KMS-11 (cell line): ENCODE measurements around the gene CNOT2.

Experiments
- H2AFZ ChIP-seq: fragments of 200-600 bp; sonication (generic); 2 replicates; pipeline ENCODE4 v1.6.1; 2016; ENCODE audit warnings: antibody characterized with exemption, mixed run types, low read depth
- H3K27ac ChIP-seq: fragments of 200-600 bp; sonication (generic); 2 replicates; pipeline ENCODE4 v1.6.1; 2016; ENCODE audit warnings: mild to moderate bottlenecking, mixed run types
- H3K27me3 ChIP-seq: fragments of 200-600 bp; sonication (generic); 2 replicates; pipeline ENCODE4 v1.6.1; 2017; ENCODE audit warnings: mild to moderate bottlenecking, low read depth, mixed run types, moderate library complexity; ENCODE audit not compliant: insufficient read depth
- H3K36me3 ChIP-seq: fragments of 200-600 bp; sonication (generic); 2 replicates; pipeline ENCODE4 v1.6.1; 2017; ENCODE audit warnings: mild to moderate bottlenecking, mixed run types; ENCODE audit not compliant: insufficient read depth
- H3K4me1 ChIP-seq: fragments of 200-600 bp; sonication (generic); 2 replicates; pipeline ENCODE4 v1.6.1; 2016; ENCODE audit warnings: mild to moderate bottlenecking, low read depth, mixed run types; ENCODE audit not compliant: poor library complexity, severe bottlenecking
- H3K4me2 ChIP-seq: fragments of 200-600 bp; sonication (generic); 2 replicates; pipeline ENCODE4 v1.7.0; 2016; ENCODE audit warnings: mild to moderate bottlenecking, mixed run types
- H3K4me3 ChIP-seq: fragments of 200-600 bp; sonication (generic); IDR thresholded peaks from 2 replicates; pipeline ENCODE4 v1.6.1; 2017; ENCODE audit warnings: low read depth, low read length, mixed read lengths; ENCODE audit not compliant: insufficient read depth
- H3K79me2 ChIP-seq: fragments of 200-600 bp; sonication (generic); 2 replicates; pipeline ENCODE4 v1.6.1; 2016; ENCODE audit warnings: low read depth, mixed run types; ENCODE audit not compliant: insufficient read depth
- H3K9ac ChIP-seq: fragments of 200-600 bp; sonication (generic); 2 replicates; pipeline ENCODE4 v1.6.1; 2016; ENCODE audit warnings: mild to moderate bottlenecking, mixed run types
- H4K20me1 ChIP-seq: fragments of 200-600 bp; sonication (generic); 2 replicates; pipeline ENCODE4 v1.6.1; 2016; ENCODE audit warnings: mild to moderate bottlenecking, mixed run types; ENCODE audit not compliant: insufficient read depth
- TF ChIP-seq, protein P1 (sequence below): fragments of 200-600 bp; sonication (generic); conservative IDR thresholded peaks from 2 replicates; pipeline ENCODE4 v1.6.1; 2017; ENCODE audit warnings: low read depth, mild to moderate bottlenecking, antibody characterized with exemption, low read length, moderate library complexity, mixed read lengths

CNOT2 gene

DNA sequence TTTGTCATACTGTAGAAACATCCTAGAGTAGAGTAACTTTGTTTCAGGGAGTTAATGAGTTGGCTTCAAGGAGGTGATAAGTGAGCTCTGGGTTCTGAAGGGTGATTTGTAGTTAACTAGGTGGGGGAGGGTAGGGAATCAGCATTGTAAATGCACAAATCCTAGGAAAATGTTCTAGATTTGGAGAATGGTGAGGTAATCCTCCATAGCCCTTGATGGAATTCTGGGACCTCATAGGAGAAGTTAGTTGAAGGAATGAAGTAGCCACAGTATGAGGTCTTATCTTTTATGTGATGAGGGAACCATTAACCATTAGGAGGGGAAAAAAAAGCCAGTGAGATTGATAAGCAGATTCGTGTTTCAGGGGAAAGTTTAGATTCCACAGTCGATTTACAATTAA, 8.0 kb downstream of the CNOT2 start:
- no peak overlapping the region for H3K4me3 ChIP-seq
- H2AFZ ChIP-seq = no peak overlapping the region
- TF ChIP-seq, protein P1, sequence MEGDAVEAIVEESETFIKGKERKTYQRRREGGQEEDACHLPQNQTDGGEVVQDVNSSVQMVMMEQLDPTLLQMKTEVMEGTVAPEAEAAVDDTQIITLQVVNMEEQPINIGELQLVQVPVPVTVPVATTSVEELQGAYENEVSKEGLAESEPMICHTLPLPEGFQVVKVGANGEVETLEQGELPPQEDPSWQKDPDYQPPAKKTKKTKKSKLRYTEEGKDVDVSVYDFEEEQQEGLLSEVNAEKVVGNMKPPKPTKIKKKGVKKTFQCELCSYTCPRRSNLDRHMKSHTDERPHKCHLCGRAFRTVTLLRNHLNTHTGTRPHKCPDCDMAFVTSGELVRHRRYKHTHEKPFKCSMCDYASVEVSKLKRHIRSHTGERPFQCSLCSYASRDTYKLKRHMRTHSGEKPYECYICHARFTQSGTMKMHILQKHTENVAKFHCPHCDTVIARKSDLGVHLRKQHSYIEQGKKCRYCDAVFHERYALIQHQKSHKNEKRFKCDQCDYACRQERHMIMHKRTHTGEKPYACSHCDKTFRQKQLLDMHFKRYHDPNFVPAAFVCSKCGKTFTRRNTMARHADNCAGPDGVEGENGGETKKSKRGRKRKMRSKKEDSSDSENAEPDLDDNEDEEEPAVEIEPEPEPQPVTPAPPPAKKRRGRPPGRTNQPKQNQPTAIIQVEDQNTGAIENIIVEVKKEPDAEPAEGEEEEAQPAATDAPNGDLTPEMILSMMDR = no peak
- no peak overlapping the region for H3K9ac ChIP-seq
- H3K27me3 ChIP-seq = no peaks in the 10 kb centered on the region
- no peak overlapping the region for H3K4me2 ChIP-seq
- no peak overlapping the region for H3K27ac ChIP-seq
- H3K36me3 ChIP-seq = no peaks in the 10 kb centered on the region
- H4K20me1 ChIP-seq = peaks cover 26% of the 10 kb centered on the region
- peaks cover 37% of the 10 kb centered on the region for H3K4me1 ChIP-seq
- H3K79me2 ChIP-seq = peaks cover 100% of the 10 kb centered on the region

DNA sequence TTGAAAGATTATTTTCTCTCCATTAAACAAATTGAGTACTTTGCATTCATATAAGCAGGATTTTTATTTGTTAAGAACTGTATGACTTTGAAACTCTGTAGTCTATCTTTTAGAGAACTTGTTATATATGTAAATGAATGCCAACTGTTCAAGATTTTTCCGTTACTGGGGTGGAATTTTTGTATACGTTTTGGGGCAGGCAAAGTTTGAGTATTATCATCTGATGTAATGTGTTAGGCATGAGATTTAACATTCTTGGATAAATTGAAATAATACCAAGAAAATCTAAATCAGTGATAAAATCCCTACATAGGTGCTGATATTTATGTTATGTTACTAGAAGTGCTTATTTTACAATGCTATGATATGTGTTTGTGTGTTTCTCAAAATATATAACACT, 8.4 kb downstream of the CNOT2 start:
- Histone ChIP-seq H3K4me2 (no peak overlapping the region), H3K9ac (no peak overlapping the region), H3K27ac (no peak overlapping the region), H3K27me3 (no peaks in the 10 kb centered on the region), H2AFZ (no peak overlapping the region), H4K20me1 (peaks cover 24% of the 10 kb centered on the region), H3K4me1 (peaks cover 33% of the 10 kb centered on the region), H3K4me3 (no peak overlapping the region), H3K79me2 (peaks cover 100% of the 10 kb centered on the region), H3K36me3 (no peaks in the 10 kb centered on the region)
- TF ChIP-seq, protein P1 = no peak

DNA sequence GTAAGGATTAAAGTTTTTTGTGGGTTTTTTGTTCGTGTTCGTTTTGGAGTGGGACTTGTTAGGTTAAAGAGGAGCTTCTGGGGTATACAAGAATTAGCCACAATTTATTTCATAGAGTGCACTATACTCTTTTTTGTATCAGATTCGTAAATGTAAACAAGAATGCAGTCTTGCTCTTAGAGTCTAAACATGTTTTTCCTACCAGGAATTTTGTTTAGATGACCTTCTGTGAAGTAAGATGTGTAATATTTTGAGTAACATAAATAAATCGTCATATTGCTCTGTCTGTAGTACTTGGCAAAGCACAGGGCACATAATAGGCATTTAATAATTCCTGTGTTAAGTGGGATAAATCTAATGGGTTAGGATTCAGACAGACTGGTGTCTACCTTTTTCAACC, 9.6 kb downstream of the CNOT2 start:
- Histone ChIP-seq H3K79me2 (peaks cover 100% of the 10 kb centered on the region), H3K4me2 (no peak overlapping the region), H3K4me1 (peaks cover 23% of the 10 kb centered on the region), H3K27me3 (no peaks in the 10 kb centered on the region), H3K4me3 (no peak overlapping the region), H3K36me3 (no peaks in the 10 kb centered on the region), H4K20me1 (peaks cover 24% of the 10 kb centered on the region), H3K27ac (no peak overlapping the region), H2AFZ (no peak overlapping the region), H3K9ac (no peak overlapping the region)
- TF ChIP-seq, protein P1 = no peak

DNA sequence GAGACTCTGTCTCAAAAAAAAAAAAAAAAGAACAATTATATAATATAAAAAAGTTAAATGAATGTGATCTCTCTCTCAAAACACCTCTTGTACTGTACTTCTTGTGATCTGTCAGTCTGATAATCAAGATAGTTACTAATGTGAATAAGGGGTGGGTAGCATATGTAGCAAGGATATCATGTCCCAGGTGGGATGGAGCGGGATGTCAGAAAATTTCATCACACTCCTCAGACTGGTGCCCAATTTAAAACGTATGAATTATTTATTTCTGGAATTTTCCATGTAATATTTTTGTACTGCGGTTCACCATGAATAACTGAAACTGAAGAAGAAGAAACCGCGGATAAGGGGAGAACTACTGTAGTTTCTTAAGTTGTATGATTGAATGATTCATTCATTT, 11.0 kb downstream of the CNOT2 start:
- Histone ChIP-seq H3K4me1 (peaks cover 12% of the 10 kb centered on the region), H3K79me2 (peaks cover 100% of the 10 kb centered on the region), H3K36me3 (no peaks in the 10 kb centered on the region), H2AFZ (no peak overlapping the region), H3K9ac (no peak overlapping the region), H3K4me3 (no peak overlapping the region), H3K27me3 (no peaks in the 10 kb centered on the region), H4K20me1 (peaks cover 17% of the 10 kb centered on the region), H3K27ac (no peak overlapping the region), H3K4me2 (no peak overlapping the region)
- TF ChIP-seq, protein P1 = no peak

DNA sequence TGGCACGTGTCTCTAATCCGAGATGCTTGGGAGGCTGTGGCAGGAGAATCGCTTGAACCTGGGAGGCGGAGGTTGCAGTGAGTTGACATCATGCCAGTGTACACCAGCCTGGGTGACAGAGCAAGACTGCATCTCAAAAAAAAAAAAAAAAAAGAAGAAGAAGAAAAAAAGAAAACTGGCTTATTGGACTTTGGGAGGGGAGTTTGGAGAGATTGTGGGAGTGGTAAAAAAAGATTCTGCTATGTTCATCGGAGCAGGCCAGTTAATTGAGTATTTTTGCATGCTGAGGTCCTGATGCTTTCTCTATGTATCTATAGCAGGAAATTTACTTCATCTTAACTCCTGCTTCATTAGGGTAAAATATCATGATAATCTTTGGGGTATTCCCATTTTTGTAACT, 11.6 kb downstream of the CNOT2 start:
- Histone ChIP-seq H3K4me1 (peaks cover 14% of the 10 kb centered on the region), H3K4me2 (no peak overlapping the region), H3K9ac (no peak overlapping the region), H3K4me3 (no peak overlapping the region), H2AFZ (no peak overlapping the region), H3K36me3 (no peaks in the 10 kb centered on the region), H4K20me1 (peaks cover 17% of the 10 kb centered on the region), H3K27ac (no peak overlapping the region), H3K79me2 (peaks cover 100% of the 10 kb centered on the region), H3K27me3 (no peaks in the 10 kb centered on the region)
- TF ChIP-seq, protein P1 = no peak
